Endothelial cell of umbilical vein (primary cell): Measurements from ENCODE around the gene TMC3. TPM values are rescaled to one million over a fixed set of nuclear protein-coding genes. Genes with fewer than 3 reads are reported as not detected.

Experiments
- BruUV-seq: library from RNA; stranded (reverse); fragments of 400-500 nt; replicated peaks from 2 replicates; lab custom pipeline; 2021; lab: Mats Ljungman, UMichigan
- CTCF ChIA-PET: fragments of 300-600, 350-600 bp; sonication (Branson Sonifier 250); formaldehyde crosslinking; loops from one replicate; lab custom pipeline; 2021; ENCODE audit warnings: antibody characterized with exemption, inconsistent platforms; lab: Charles Lee
- POLR2A ChIA-PET: fragments of 300-600, 350-600 bp; sonication (Branson Sonifier 250); formaldehyde crosslinking; loops from one replicate; lab custom pipeline; 2021; ENCODE audit warnings: antibody characterized with exemption, inconsistent platforms; lab: Charles Lee
- DNase-seq: peaks from one replicate; pipeline ENCODE4 v3.0.0-alpha.2; 2011; ENCODE audit warnings: low read depth, low spot score
- FAIRE-seq: peaks from 2 replicates; lab custom pipeline; 2011; peaks lifted over from hg19 to GRCh38; lab: Jason Lieb, UNC
- H2AFZ ChIP-seq: 2 replicates; pipeline ENCODE4 v1.6.0; 2012; ENCODE audit warnings: low read depth, low read length, control low read depth, inconsistent platforms
- H3K27ac ChIP-seq: 2 replicates; pipeline ENCODE4 v1.5.1; 2011; ENCODE audit warnings: low read depth, mild to moderate bottlenecking, control low read depth, low read length, moderate library complexity; ENCODE audit not compliant: insufficient read depth
- H3K27me3 ChIP-seq, 2 experiments: 2 replicates each; pipeline versions ENCODE4 v1.6.0 to v1.6.1; 2011; ENCODE audit warnings: low read length in 2 of 2, mixed read lengths in 1 of 2; ENCODE audit not compliant: control insufficient read depth in 2 of 2, insufficient read depth in 2 of 2
- H3K36me3 ChIP-seq, 2 experiments: 2 replicates in 1 of 2; 3 replicates in 1 of 2; pipeline ENCODE4 v1.5.1; 2011; ENCODE audit warnings: low read length in 2 of 2, mild to moderate bottlenecking in 1 of 2, moderate library complexity in 1 of 2; ENCODE audit not compliant: control insufficient read depth in 2 of 2, insufficient read depth in 2 of 2; ENCODE audit errors: extremely low read depth in 1 of 2
- H3K4me1 ChIP-seq: 3 replicates; pipeline ENCODE4 v1.5.1; 2011; ENCODE audit warnings: mild to moderate bottlenecking, low read length; ENCODE audit not compliant: control insufficient read depth, insufficient read depth; ENCODE audit errors: extremely low read depth
- H3K4me2 ChIP-seq: 2 replicates; pipeline ENCODE4 v1.6.1; 2011; ENCODE audit warnings: low read length, control low read depth, mixed read lengths; ENCODE audit not compliant: insufficient read depth
- H3K4me3 ChIP-seq, 3 experiments: fragments of 200-600 bp in 1 of 3; sonication (generic), shearing (Covaris generic) in 1 of 3; replicated peaks in 1 of 3; 2 replicates each; pipeline ENCODE4 v1.5.1; 2011 to 2016; ENCODE audit warnings: control low read depth in 3 of 3, low read length in 3 of 3, mild to moderate bottlenecking in 2 of 3, inconsistent platforms in 1 of 3, low read depth in 1 of 3, moderate library complexity in 1 of 3; ENCODE audit not compliant: insufficient read depth in 1 of 3
- H3K79me2 ChIP-seq: 2 replicates; pipeline ENCODE4 v1.6.0; 2012; ENCODE audit warnings: low read length, inconsistent platforms; ENCODE audit not compliant: control insufficient read depth, insufficient read depth
- H3K9ac ChIP-seq: replicated peaks from 2 replicates; pipeline ENCODE3; 2011; ENCODE audit warnings: low read length, control low read depth; ENCODE audit not compliant: insufficient read depth; ENCODE audit errors: extremely low read depth
- H3K9me1 ChIP-seq: replicated peaks from 3 replicates; pipeline ENCODE4 v1.6.0; 2011; ENCODE audit warnings: mild to moderate bottlenecking, low read length; ENCODE audit not compliant: control insufficient read depth, insufficient read depth; ENCODE audit errors: extremely low read depth
- H3K9me3 ChIP-seq: replicated peaks from 2 replicates; pipeline ENCODE4 v1.5.1; 2012; ENCODE audit warnings: low read length, inconsistent platforms; ENCODE audit not compliant: control insufficient read depth, insufficient read depth
- H4K20me1 ChIP-seq: replicated peaks from 2 replicates; pipeline ENCODE3; 2011; ENCODE audit warnings: mild to moderate bottlenecking, low read length; ENCODE audit not compliant: control insufficient read depth, insufficient read depth; ENCODE audit errors: extremely low read depth
- CTCF ChIP-seq, 2 donors: IDR thresholded peaks; 1 replicate in 1 of 2; 2 replicates in 1 of 2; pipeline ENCODE4 v1.5.1; 2011; ENCODE audit warnings: low read length in 2 of 2, mild to moderate bottlenecking in 2 of 2, moderate library complexity in 2 of 2, control low read depth in 1 of 2, inconsistent platforms in 1 of 2, low read depth in 1 of 2; ENCODE audit not compliant: insufficient read depth in 1 of 2; ENCODE audit errors: extremely low read depth in 1 of 2
- EZH2 ChIP-seq: IDR thresholded peaks from 2 replicates; pipeline ENCODE4 v1.6.1; 2012; ENCODE audit warnings: borderline replicate concordance, low read depth, mild to moderate bottlenecking, moderate library complexity, low read length, inconsistent platforms; ENCODE audit not compliant: severe bottlenecking
- FOS ChIP-seq: IDR thresholded peaks from 2 replicates; pipeline ENCODE4 v1.6.1; 2011; ENCODE audit warnings: mild to moderate bottlenecking, low read length, moderate library complexity, borderline replicate concordance; ENCODE audit not compliant: insufficient read depth
- GATA2 ChIP-seq: IDR thresholded peaks from 2 replicates; pipeline ENCODE4 v1.7.0; 2011; ENCODE audit warnings: low read depth, mild to moderate bottlenecking, moderate library complexity, mixed read lengths, low read length; ENCODE audit not compliant: insufficient read length, insufficient read depth
- JUN ChIP-seq: IDR thresholded peaks from 2 replicates; pipeline ENCODE4 v1.6.1; 2011; ENCODE audit warnings: borderline replicate concordance, low read depth; ENCODE audit not compliant: insufficient read length, insufficient read depth
- MAX ChIP-seq: IDR thresholded peaks from 2 replicates; pipeline ENCODE4 v1.6.1; 2011; ENCODE audit not compliant: insufficient read depth, insufficient read length
- MYC ChIP-seq: IDR thresholded peaks from one replicate; pipeline ENCODE4 v1.6.1; 2011; ENCODE audit warnings: mild to moderate bottlenecking, low read depth, low read length
- POLR2A ChIP-seq: IDR thresholded peaks from 2 replicates; pipeline ENCODE4 v1.6.1; 2012; ENCODE audit warnings: low read depth, mild to moderate bottlenecking, control low read depth, low read length
- POLR2AphosphoS5 ChIP-seq: IDR thresholded peaks from 2 replicates; pipeline ENCODE4 v1.6.1; 2012; ENCODE audit warnings: low read depth, mild to moderate bottlenecking, control low read depth, low read length, moderate library complexity; ENCODE audit not compliant: insufficient read depth
- dilution Hi-C: fragments of 300-500 bp; cut with MboI; formaldehyde crosslinking; loops from one replicate; pipeline ENCODE4 v1.15.0; 2019; ENCODE audit warnings: low sequenced_read_pairs; ENCODE audit not compliant: extremely low pct_ligation_motif_present
- intact Hi-C: fragments of 100-400 bp; cut with micrococcal nuclease; formaldehyde crosslinking; loops from one replicate; pipeline ENCODE4 v1.10.0; 2022
- polyA plus RNA-seq, 4 experiments: library from polyadenylated mRNA; depleted of rRNA in 3 of 4; stranded (reverse) in 3 of 4; unstranded in 1 of 4; fragments of >200 nt; gene quantifications; 2 replicates each; pipeline versions ENCODE4 v1.2.1 to v1.2.3, GENCODE V29; 2011 to 2012; ENCODE audit warnings: missing spikeins in 1 of 4
- total RNA-seq: library from RNA; stranded (reverse); gene quantifications from 2 replicates; pipeline ENCODE4 v1.2.3, GENCODE V29; 2021

TMC3 gene
- total and polyA plus RNA-seq, 2 donors (not counting 3 experiments of a cell fraction or from before 2014, with no cell fraction given): not detected

GRCh38 chr15:81282606-81282895 lies 91.5 kb downstream of the TMC3 start:
- ChIA-PET CTCF (interaction anchor here (0.8 kb wide), 1 partner anchor 9 kb away, joined by 3 read pairs; no protein-coding TSS in a partner anchor), POLR2A (no interaction called here)
- H3K27ac ChIP-seq: no peak overlapping the region
- no peak overlapping the region for H2AFZ ChIP-seq
- no peak overlapping the region for H3K9ac ChIP-seq
- no peak overlapping the region for H3K4me2 ChIP-seq
- H3K9me3 ChIP-seq: no peaks in the 10 kb centered on the region
- no peaks in the 10 kb centered on the region for H3K9me1 ChIP-seq
- peaks cover 0 to 6% of the 10 kb centered on the region in 2 experiments for H3K27me3 ChIP-seq
- no peaks in the 10 kb centered on the region for H4K20me1 ChIP-seq
- no peaks in the 10 kb centered on the region for H3K36me3 ChIP-seq
- DNase-seq (no peak), FAIRE-seq (no peak)
- no peak for TF ChIP-seq MYC
- no peak for TF ChIP-seq CTCF (IDR thresholded peaks at IDR 0.05; ENCODE audit: extremely low read depth in 1 of 2, insufficient read depth in 1 of 2, low read depth in 1 of 2, low read length in 2 of 2)
- TF ChIP-seq JUN: no peak
- no peak for TF ChIP-seq EZH2
- TF ChIP-seq POLR2A: no peak
- TF ChIP-seq MAX: no peak
- no peak for TF ChIP-seq FOS
- TF ChIP-seq GATA2: no peak
- no peak for TF ChIP-seq POLR2AphosphoS5
- intact Hi-C loops: no loop called here
- dilution Hi-C loops: no loop called here
- no peaks in the 10 kb centered on the region for H3K79me2 ChIP-seq
- BruUV-seq: no TSS peak
- H3K4me1 ChIP-seq: no peaks in the 10 kb centered on the region
- no peak overlapping the region for H3K4me3 ChIP-seq
